K562 (cell line): Measurements from ENCODE around the gene INTS1. TPM values are rescaled to one million over a fixed set of nuclear protein-coding genes. Genes with fewer than 3 reads are reported as not detected.

Experiments used
- CREB3 ChIP-seq: fragments of 450-650 bp; conservative IDR thresholded peaks from 2 replicates; pipeline ENCODE4 v1.6.1; 2016; ENCODE audit warnings: missing genetic modification characterization, low read depth, mild to moderate bottlenecking, missing compliant biosample characterization, moderate library complexity
- HSF4 ChIP-seq: fragments of 250-450 bp; sonication (Bioruptor Pico); IDR thresholded peaks from 2 replicates; pipeline ENCODE4 v2.1.2; 2022; ENCODE audit warnings: mild to moderate bottlenecking, moderate library complexity, borderline replicate concordance
- IFI16 ChIP-seq: fragments of 250-450 bp; sonication (Bioruptor Pico); IDR thresholded peaks from 2 replicates; pipeline ENCODE4 v2.1.2; 2022; ENCODE audit warnings: mild to moderate bottlenecking, inconsistent platforms
- KDM5B ChIP-seq: fragments of 200-600 bp; sonication (generic); IDR thresholded peaks from 2 replicates; pipeline ENCODE4 v1.6.1; 2012; ENCODE audit warnings: low read depth, mild to moderate bottlenecking, moderate library complexity, low read length, control low read depth, inconsistent platforms; ENCODE audit not compliant: insufficient replicate concordance
- POLR2A ChIP-seq: fragments of 450-650 bp; conservative IDR thresholded peaks from 2 replicates; pipeline ENCODE4 v1.6.1; 2016
- POLR3G ChIP-seq: IDR thresholded peaks from 2 replicates; pipeline ENCODE4 v1.6.1; 2011; ENCODE audit not compliant: insufficient read length, insufficient replicate concordance; ENCODE audit errors: extremely low read depth
- TBL1XR1 ChIP-seq, 2 experiments: IDR thresholded peaks; 2 replicates each; pipeline ENCODE4 v1.6.1; 2012; ENCODE audit warnings: improper control_type of control experiment in 2 of 2, low read length in 2 of 2, mild to moderate bottlenecking in 1 of 2
- ZBTB9 ChIP-seq: fragments of 450-650 bp; formaldehyde crosslinking; IDR thresholded peaks from 2 replicates; pipeline ENCODE4 v1.4.0; 2020; ENCODE audit warnings: mild to moderate bottlenecking, moderate library complexity
- ZC3H4 ChIP-seq: sonication (generic); formaldehyde crosslinking; IDR thresholded peaks from 2 replicates; pipeline ENCODE4 v1.9.0; 2021; ENCODE audit warnings: missing genetic modification reagents, borderline replicate concordance
- ZKSCAN1 ChIP-seq: fragments of 150-350 bp; IDR thresholded peaks from 2 replicates; pipeline ENCODE4 v1.6.1; 2016; ENCODE audit warnings: low read depth, low read length
- ZNF232 ChIP-seq: sonication (generic); formaldehyde crosslinking; IDR thresholded peaks from 2 replicates; pipeline ENCODE4 v1.8.0; 2022; ENCODE audit warnings: mild to moderate bottlenecking, missing genetic modification reagents
- ZNF639 ChIP-seq, 2 experiments: fragments of 200-800 bp in 1 of 2; sonication (Bioruptor generic) in 1 of 2; sonication (generic) in 1 of 2; formaldehyde crosslinking in 1 of 2; IDR thresholded peaks in 1 of 2; conservative IDR thresholded peaks in 1 of 2; 2 replicates each; pipeline versions ENCODE4 v1.5.0 to v1.6.1; 2016 to 2020; ENCODE audit warnings: missing compliant biosample characterization in 1 of 2, missing genetic modification characterization in 1 of 2, missing genetic modification reagents in 1 of 2
- polyA plus RNA-seq, 8 experiments: library from polyadenylated mRNA; depleted of rRNA in 4 of 8; stranded (reverse) in 5 of 8; unstranded in 3 of 8; fragments of >200 nt; fragmentation: Nextera tagmentation in 2 of 8; fragmentation: Illumina TruSeq in 1 of 8; extraction: Ambion mirVana in 2 of 8; extraction: Trizol in 1 of 8; gene quantifications; 2 replicates each; pipeline versions ENCODE4 v1.2.1 to v1.2.3, GENCODE V29; 2011 to 2014; ENCODE audit warnings: inconsistent platforms in 1 of 8, missing spikeins in 1 of 8
- total RNA-seq, 7 experiments: library from RNA; depleted of rRNA in 6 of 7; stranded (reverse); fragments of >200 nt in 6 of 7; fragmentation: Illumina TruSeq in 2 of 7; extraction: Trizol in 2 of 7; gene quantifications; 2 replicates each; pipeline versions ENCODE4 v1.2.1 to v1.2.3, GENCODE V29; 2011 to 2021; ENCODE audit warnings: low replicate concordance in 1 of 7
- TF ChIP-seq, protein P1 (sequence below): fragments of 450-650 bp; IDR thresholded peaks from 2 replicates; pipeline ENCODE4 v1.6.1; 2016
- TF ChIP-seq, protein P2 (sequence below): fragments of 450-650 bp; IDR thresholded peaks from 2 replicates; pipeline ENCODE4 v1.6.1; 2016; ENCODE audit warnings: antibody characterized with exemption
- TF ChIP-seq, protein P3 (sequence below): fragments of 450-650 bp; IDR thresholded peaks from 2 replicates; pipeline ENCODE4 v1.6.1; 2018; ENCODE audit not compliant: partially characterized antibody

Gene INTS1
- total and polyA plus RNA-seq, 9 of the 15 experiments (the other 6 are each of a cell fraction or from before 2014, with no cell fraction given), result 0.34 to 119 (median 18.5) TPM

GRCh38 chr7:1503816-1504775, at the start of gene INTS1 (continued):
- TF ChIP-seq POLR3G (no peak), ZNF232 (CRISPR knock-in tag) (no peak), ZC3H4 (CRISPR knock-in tag) (no peak), ZBTB9 (no peak), ZNF639 (CRISPR knock-in tag; conservative IDR thresholded peaks at IDR 0.05 in 1 of 2, IDR thresholded peaks at IDR 0.05 in 1 of 2) (peak in 1 of 2 experiments; percentile 97; a peak in 2 of 4 replicates), KDM5B (peak; percentile 78), CREB3 (tag) (no peak), HSF4 (CRISPR knock-in tag) (no peak), IFI16 (CRISPR knock-in tag) (no peak), POLR2A (peak; percentile 82), ZKSCAN1 (no peak), TBL1XR1 (IDR thresholded peaks at IDR 0.05; ENCODE audit: low read length in 2 of 2) (peak in 1 of 2 experiments; percentile 63; a peak in 1 of 4 replicates)
- TF ChIP-seq, protein P1, sequence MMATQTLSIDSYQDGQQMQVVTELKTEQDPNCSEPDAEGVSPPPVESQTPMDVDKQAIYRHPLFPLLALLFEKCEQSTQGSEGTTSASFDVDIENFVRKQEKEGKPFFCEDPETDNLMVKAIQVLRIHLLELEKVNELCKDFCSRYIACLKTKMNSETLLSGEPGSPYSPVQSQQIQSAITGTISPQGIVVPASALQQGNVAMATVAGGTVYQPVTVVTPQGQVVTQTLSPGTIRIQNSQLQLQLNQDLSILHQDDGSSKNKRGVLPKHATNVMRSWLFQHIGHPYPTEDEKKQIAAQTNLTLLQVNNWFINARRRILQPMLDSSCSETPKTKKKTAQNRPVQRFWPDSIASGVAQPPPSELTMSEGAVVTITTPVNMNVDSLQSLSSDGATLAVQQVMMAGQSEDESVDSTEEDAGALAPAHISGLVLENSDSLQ, result peak; percentile 73
- TF ChIP-seq, protein P2, sequence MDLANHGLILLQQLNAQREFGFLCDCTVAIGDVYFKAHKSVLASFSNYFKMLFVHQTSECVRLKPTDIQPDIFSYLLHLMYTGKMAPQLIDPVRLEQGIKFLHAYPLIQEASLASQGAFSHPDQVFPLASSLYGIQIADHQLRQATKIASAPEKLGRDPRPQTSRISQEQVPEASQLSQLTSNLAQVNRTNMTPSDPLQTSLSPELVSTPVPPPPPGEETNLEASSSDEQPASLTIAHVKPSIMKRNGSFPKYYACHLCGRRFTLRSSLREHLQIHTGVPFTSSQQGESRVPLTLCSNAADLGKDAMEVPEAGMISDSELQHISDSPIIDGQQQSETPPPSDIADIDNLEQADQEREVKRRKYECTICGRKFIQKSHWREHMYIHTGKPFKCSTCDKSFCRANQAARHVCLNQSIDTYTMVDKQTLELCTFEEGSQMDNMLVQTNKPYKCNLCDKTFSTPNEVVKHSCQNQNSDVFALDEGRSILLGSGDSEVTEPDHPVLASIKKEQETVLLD, result no peak
- TF ChIP-seq, protein P3, sequence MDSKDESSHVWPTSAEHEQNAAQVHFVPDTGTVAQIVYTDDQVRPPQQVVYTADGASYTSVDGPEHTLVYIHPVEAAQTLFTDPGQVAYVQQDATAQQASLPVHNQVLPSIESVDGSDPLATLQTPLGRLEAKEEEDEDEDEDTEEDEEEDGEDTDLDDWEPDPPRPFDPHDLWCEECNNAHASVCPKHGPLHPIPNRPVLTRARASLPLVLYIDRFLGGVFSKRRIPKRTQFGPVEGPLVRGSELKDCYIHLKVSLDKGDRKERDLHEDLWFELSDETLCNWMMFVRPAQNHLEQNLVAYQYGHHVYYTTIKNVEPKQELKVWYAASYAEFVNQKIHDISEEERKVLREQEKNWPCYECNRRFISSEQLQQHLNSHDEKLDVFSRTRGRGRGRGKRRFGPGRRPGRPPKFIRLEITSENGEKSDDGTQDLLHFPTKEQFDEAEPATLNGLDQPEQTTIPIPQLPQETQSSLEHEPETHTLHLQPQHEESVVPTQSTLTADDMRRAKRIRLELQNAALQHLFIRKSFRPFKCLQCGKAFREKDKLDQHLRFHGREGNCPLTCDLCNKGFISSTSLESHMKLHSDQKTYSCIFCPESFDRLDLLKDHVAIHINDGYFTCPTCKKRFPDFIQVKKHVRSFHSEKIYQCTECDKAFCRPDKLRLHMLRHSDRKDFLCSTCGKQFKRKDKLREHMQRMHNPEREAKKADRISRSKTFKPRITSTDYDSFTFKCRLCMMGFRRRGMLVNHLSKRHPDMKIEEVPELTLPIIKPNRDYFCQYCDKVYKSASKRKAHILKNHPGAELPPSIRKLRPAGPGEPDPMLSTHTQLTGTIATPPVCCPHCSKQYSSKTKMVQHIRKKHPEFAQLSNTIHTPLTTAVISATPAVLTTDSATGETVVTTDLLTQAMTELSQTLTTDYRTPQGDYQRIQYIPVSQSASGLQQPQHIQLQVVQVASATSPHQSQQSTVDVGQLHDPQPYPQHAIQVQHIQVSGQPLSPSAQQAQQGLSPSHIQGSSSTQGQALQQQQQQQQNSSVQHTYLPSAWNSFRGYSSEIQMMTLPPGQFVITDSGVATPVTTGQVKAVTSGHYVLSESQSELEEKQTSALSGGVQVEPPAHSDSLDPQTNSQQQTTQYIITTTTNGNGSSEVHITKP, result peak; percentile 22
